ENCODE measurements around the gene NAA60. TPM values are rescaled to one million over a fixed set of nuclear protein-coding genes. Genes with fewer than 3 reads are reported as not detected.

Gene NAA60
- total and polyA plus RNA-seq, 9 of the 15 experiments (the other 6 are each of a cell fraction or from before 2014, with no cell fraction given), result 2.1 to 49.4 (median 10.3) TPM

DNA sequence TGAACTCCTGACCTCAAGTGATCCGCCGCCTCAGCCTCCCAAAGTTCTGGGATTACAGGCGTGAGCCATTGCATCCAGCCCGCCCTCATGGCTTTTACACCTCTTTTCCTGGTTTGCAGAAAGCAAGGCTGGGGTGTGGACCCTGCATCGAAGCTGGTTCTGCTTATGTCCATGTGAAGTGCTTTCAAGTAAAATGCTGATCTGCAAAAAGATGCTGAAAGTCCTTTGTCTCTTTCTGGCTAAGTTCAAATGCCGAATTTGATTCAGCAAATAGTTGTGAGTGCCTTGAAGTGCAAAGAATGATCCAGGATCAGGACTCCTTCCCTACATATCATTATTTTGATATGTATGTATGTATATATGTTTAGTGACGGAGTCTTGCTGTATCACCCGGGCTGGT lies 17.1 kb downstream of the NAA60 start:
- Histone ChIP-seq H3K36me3 (ENCODE audit: control insufficient read depth, insufficient read depth, low read length) (peaks cover 3% of the 10 kb centered on the region; the same call in 2 of the 3 replicates), H3K9me3 (replicated peaks; ENCODE audit: control insufficient read depth, insufficient read depth, low read depth, low read length) (no peaks in the 10 kb centered on the region), H3K9me1 (ENCODE audit: control insufficient read depth, insufficient read depth, low read length) (no peaks in the 10 kb centered on the region), H3K27me3 (ENCODE audit: control insufficient read depth in 2 of 2, insufficient read depth in 2 of 2, low read length in 2 of 2) (no peaks in the 10 kb centered on the region), H3K27ac (ENCODE audit: extremely low read depth, low read depth, low read length) (no peak overlapping the region), H3K4me2 (ENCODE audit: insufficient read depth, low read length) (no peak overlapping the region), H3K4me1 (replicated peaks in 1 of 2; ENCODE audit: control insufficient read depth in 2 of 2, insufficient read depth in 2 of 2, low read length in 2 of 2) (peaks cover 23 to 28% of the 10 kb centered on the region in 2 experiments; a peak in 4 of 5 replicates), H4K20me1 (replicated peaks; ENCODE audit: control insufficient read depth, insufficient read depth, low read length) (peaks cover 12% of the 10 kb centered on the region), H3K4me3 (no peak overlapping the region), H3K79me2 (ENCODE audit: control insufficient read depth, insufficient read depth, low read length) (peaks cover 69% of the 10 kb centered on the region), H3K9ac (ENCODE audit: insufficient read depth in 1 of 2, low read depth in 2 of 2, low read length in 2 of 2) (no peak overlapping the region), H2AFZ (ENCODE audit: low read depth, low read length) (no peak overlapping the region)
- in situ Hi-C loops (cut with MboI) (no loop called here), intact Hi-C loops (cut with micrococcal nuclease) (no loop called here)
- ChIA-PET CTCF (ENCODE audit: low intra/inter-chr PET ratio) (no interaction called here), POLR2A (interaction anchor here (0.7 to 1.4 kb wide), 6 partner anchors 9 to 286 kb away, joined by 3 to 6 read pairs (median 4); partner anchors contain the start of genes CLUAP1 and ZNF263)
- no peak for ATAC-seq
- no peak for DNase-seq (ENCODE audit: extremely low read depth in 1 of 4, low spot score in 3 of 4)
- peak; percentile 78 for TF ChIP-seq C11orf30 (IDR thresholded peaks at IDR 0.05; ENCODE audit: low read depth)
- 0 out of 2 replicates have a peak, but pooled peaks have one; percentile 38 for TF ChIP-seq MAFG (tag; conservative IDR thresholded peaks at IDR 0.05)
- no peak for TF ChIP-seq L3MBTL2 (IDR thresholded peaks at IDR 0.05)
- TF ChIP-seq ZNF395 (CRISPR knock-in tag; IDR thresholded peaks at IDR 0.05), result 0 out of 2 replicates have a peak, but pooled peaks have one; percentile 9
- TF ChIP-seq MAFF (IDR thresholded peaks at IDR 0.05; ENCODE audit: low read length), result 0 out of 2 replicates have a peak, but pooled peaks have one; percentile 7
- peak; percentile 72 for TF ChIP-seq ZNF316 (IDR thresholded peaks at IDR 0.05)
- no peak for TF ChIP-seq ZBTB7A (IDR thresholded peaks at IDR 0.05; ENCODE audit: borderline replicate concordance, control insufficient read depth, low read depth, low read length)
- FAIRE-seq, result peak; percentile 56
- no TSS peak for BruUV-seq (replicated peaks)
- WGBS (ENCODE audit: insufficient coverage, low coverage, missing lambda C conversion rate), result 85% methylated on average over 8 of the region's 8 CpGs
